HL-60 (cell line): ENCODE data around the gene ITFG2.

Experiments used
- DNase-seq, 2 experiments: peaks; one replicate each; pipeline ENCODE4 v3.0.0-alpha.2; 2010 to 2020; ENCODE audit warnings: low read depth in 1 of 2, low spot score in 1 of 2
- H3K27ac ChIP-seq: fragments of 250-450 bp; sonication (Bioruptor Pico); replicated peaks from 2 replicates; pipeline ENCODE4 v1.5.1; 2020; ENCODE audit warnings: mild to moderate bottlenecking, moderate library complexity
- H3K27me3 ChIP-seq: fragments of 250-450 bp; sonication (Bioruptor Pico); 2 replicates; pipeline ENCODE4 v1.5.1; 2021; ENCODE audit warnings: mild to moderate bottlenecking, moderate library complexity; ENCODE audit not compliant: insufficient read depth, poor library complexity, severe bottlenecking
- H3K4me3 ChIP-seq: replicated peaks from 2 replicates; pipeline ENCODE4 v1.5.1; 2011; ENCODE audit warnings: mild to moderate bottlenecking, control low read depth, low read length; ENCODE audit not compliant: insufficient read depth
- CTCF ChIP-seq: IDR thresholded peaks from one replicate; pipeline ENCODE4 v1.5.1; 2011; ENCODE audit warnings: low read length, control low read depth, inconsistent platforms; ENCODE audit not compliant: insufficient read depth
- GABPA ChIP-seq: IDR thresholded peaks from 2 replicates; pipeline ENCODE4 v1.6.1; 2012; ENCODE audit warnings: low read depth
- POLR2AphosphoS5 ChIP-seq: IDR thresholded peaks from 2 replicates; pipeline ENCODE4 v1.6.1; 2012; ENCODE audit warnings: low read depth
- REST ChIP-seq: IDR thresholded peaks from 2 replicates; pipeline ENCODE4 v1.6.1; 2012; ENCODE audit warnings: low read depth; ENCODE audit not compliant: insufficient replicate concordance
- SPI1 ChIP-seq: IDR thresholded peaks from 2 replicates; pipeline ENCODE4 v1.6.1; 2012; ENCODE audit warnings: low read depth, mild to moderate bottlenecking, borderline replicate concordance

ITFG2 gene

GRCh38 chr12:2804393-2805142 is 7.9 kb upstream of the ITFG2 start:
- DNase-seq: no peak
- Histone ChIP-seq H3K27me3 (no peaks in the 10 kb centered on the region), H3K27ac (no peak overlapping the region), H3K4me3 (no peak overlapping the region)
- no peak for TF ChIP-seq POLR2AphosphoS5

GRCh38 chr12:2805143-2805520 is 7.3 kb upstream of the ITFG2 start:
- Histone ChIP-seq H3K4me3 (no peak overlapping the region), H3K27ac (no peak overlapping the region), H3K27me3 (no peaks in the 10 kb centered on the region)
- TF ChIP-seq POLR2AphosphoS5 (no peak), CTCF (no peak), REST (no peak), GABPA (no peak), SPI1 (no peak)
- no peak for DNase-seq

- peak in 1 of 2 experiments; percentile 67 for DNase-seq
- no peaks in the 10 kb centered on the region for H3K27me3 ChIP-seq
- H3K27ac ChIP-seq: no peak overlapping the region
- TF ChIP-seq POLR2AphosphoS5 (no peak), SPI1 (no peak), CTCF (no peak), REST (no peak), GABPA (no peak)
- no peak overlapping the region for H3K4me3 ChIP-seq
Observed at GRCh38 chr12:2806700-2807099, 5.8 kb upstream of the ITFG2 start.

GRCh38 chr12:2811801-2812200 is 667 bp upstream of the ITFG2 start:
- TF ChIP-seq SPI1 (no peak), CTCF (no peak), POLR2AphosphoS5 (no peak), REST (no peak), GABPA (no peak)
- H3K27ac ChIP-seq: peak overlapping the region; percentile 95
- no peaks in the 10 kb centered on the region for H3K27me3 ChIP-seq
- peak overlapping the region; percentile 71 for H3K4me3 ChIP-seq
- no peak for DNase-seq
